Esophagus squamous epithelium (tissue), 4 donors: ENCODE data around the gene OR1E1.

Experiments
- POLR2A ChIP-seq, 4 donors: fragments of 450-650 bp; IDR thresholded peaks; one replicate each; pipeline ENCODE4 v1.6.1; 2017; ENCODE audit warnings: antibody characterized with exemption in 4 of 4, mild to moderate bottlenecking in 4 of 4, moderate library complexity in 3 of 4
- TF ChIP-seq, protein P1 (sequence below), 6 experiments: fragments of 450-650 bp in 4 of 6; fragments of 200-600 bp in 2 of 6; sonication (generic) in 2 of 6; IDR thresholded peaks; one replicate each; pipeline ENCODE4 v1.5.1; 2016 to 2019; ENCODE audit warnings: antibody characterized with exemption in 6 of 6, mild to moderate bottlenecking in 4 of 6, moderate library complexity in 4 of 6

DNA sequence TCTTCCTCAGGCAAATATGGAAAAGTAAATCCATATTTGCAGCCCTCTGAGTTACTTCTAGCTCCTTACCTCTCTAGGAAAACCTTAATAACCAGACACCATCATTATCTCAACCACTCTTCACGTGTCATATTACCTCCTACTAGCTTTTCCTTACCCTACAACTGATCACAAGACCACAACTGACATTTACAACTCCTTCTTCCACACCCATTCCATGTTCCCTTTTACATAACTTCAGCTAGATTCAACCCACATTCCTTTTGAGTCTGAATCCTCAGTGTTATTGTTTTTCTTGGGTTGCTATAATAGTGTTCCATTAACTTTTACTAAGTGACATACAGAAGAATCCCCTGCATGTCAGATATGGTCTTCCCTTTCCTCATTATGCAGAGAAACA is 40.2 kb upstream of the OR1E1 start:
- TF ChIP-seq, protein P1, sequence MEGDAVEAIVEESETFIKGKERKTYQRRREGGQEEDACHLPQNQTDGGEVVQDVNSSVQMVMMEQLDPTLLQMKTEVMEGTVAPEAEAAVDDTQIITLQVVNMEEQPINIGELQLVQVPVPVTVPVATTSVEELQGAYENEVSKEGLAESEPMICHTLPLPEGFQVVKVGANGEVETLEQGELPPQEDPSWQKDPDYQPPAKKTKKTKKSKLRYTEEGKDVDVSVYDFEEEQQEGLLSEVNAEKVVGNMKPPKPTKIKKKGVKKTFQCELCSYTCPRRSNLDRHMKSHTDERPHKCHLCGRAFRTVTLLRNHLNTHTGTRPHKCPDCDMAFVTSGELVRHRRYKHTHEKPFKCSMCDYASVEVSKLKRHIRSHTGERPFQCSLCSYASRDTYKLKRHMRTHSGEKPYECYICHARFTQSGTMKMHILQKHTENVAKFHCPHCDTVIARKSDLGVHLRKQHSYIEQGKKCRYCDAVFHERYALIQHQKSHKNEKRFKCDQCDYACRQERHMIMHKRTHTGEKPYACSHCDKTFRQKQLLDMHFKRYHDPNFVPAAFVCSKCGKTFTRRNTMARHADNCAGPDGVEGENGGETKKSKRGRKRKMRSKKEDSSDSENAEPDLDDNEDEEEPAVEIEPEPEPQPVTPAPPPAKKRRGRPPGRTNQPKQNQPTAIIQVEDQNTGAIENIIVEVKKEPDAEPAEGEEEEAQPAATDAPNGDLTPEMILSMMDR (IDR thresholded peaks at IDR 0.05): no peak
- TF ChIP-seq POLR2A (IDR thresholded peaks at IDR 0.05): no peak
